Esophagus squamous epithelium (tissue), 5 donors: ENCODE data around the gene RBBP8NL. TPM values are rescaled to one million over a fixed set of nuclear protein-coding genes. Genes with fewer than 3 reads are reported as not detected.

Experiments used
- DNase-seq: peaks from one replicate; lab custom pipeline; 2025; lab: John Stamatoyannopoulos, UW
- H3K27ac ChIP-seq, 4 donors: fragments of 200-600 bp; sonication (generic); one replicate each; pipeline ENCODE4 v1.5.1; 2016 to 2019; ENCODE audit warnings: mild to moderate bottlenecking in 1 of 4
- H3K27me3 ChIP-seq, 4 donors: fragments of 200-600 bp; sonication (generic); 1 replicate in 3 of 4; 2 replicates in 1 of 4; pipeline versions ENCODE4 v1.5.1 to v1.6.0; 2017 to 2021; ENCODE audit warnings: antibody characterized with exemption in 1 of 4
- H3K36me3 ChIP-seq, 3 donors: fragments of 200-600 bp; sonication (generic); one replicate each; pipeline ENCODE4 v1.5.1; 2016 to 2019
- H3K4me1 ChIP-seq, 3 donors: fragments of 200-600 bp; sonication (generic); one replicate each; pipeline ENCODE4 v1.5.1; 2017 to 2019
- H3K4me3 ChIP-seq, 4 donors: fragments of 200-600 bp; sonication (generic); 1 replicate in 3 of 4; 2 replicates in 1 of 4; pipeline ENCODE4 v1.5.1; 2016 to 2019; ENCODE audit warnings: mild to moderate bottlenecking in 2 of 4, moderate library complexity in 1 of 4
- H3K9me3 ChIP-seq, 3 donors: fragments of 200-600 bp; sonication (generic); one replicate each; pipeline ENCODE4 v1.5.1; 2016 to 2019
- POLR2A ChIP-seq, 4 donors: fragments of 450-650 bp; IDR thresholded peaks; one replicate each; pipeline ENCODE4 v1.6.1; 2017; ENCODE audit warnings: antibody characterized with exemption in 4 of 4, mild to moderate bottlenecking in 4 of 4, moderate library complexity in 3 of 4
- WGBS, 2 donors: methylation state at CpG; one replicate each; pipeline ENCODE4 v1.1.5; 2018; 5-methylcytosine and 5-hydroxymethylcytosine counted together
- intact Hi-C: fragments of 100-400 bp; cut with DNase I; formaldehyde crosslinking; loops from one replicate; pipeline ENCODE4 v1.15.0; 2022
- total RNA-seq, 4 donors: library from RNA; depleted of rRNA; stranded (reverse); fragments of >200 nt; gene quantifications; one replicate each; pipeline ENCODE4 v1.1.0, GENCODE V29; 2016
- TF ChIP-seq, protein P1 (sequence below), 6 experiments: fragments of 450-650 bp in 4 of 6; fragments of 200-600 bp in 2 of 6; sonication (generic) in 2 of 6; IDR thresholded peaks; one replicate each; pipeline ENCODE4 v1.5.1; 2016 to 2019; ENCODE audit warnings: antibody characterized with exemption in 6 of 6, mild to moderate bottlenecking in 4 of 6, moderate library complexity in 4 of 6
- donor health status: DM: yes; HTN: yes; CAD: no.

Gene RBBP8NL
- total RNA-seq, 4 donors from 2014 or later = 1.1 to 6.2 (median 4.0) TPM

DNA sequence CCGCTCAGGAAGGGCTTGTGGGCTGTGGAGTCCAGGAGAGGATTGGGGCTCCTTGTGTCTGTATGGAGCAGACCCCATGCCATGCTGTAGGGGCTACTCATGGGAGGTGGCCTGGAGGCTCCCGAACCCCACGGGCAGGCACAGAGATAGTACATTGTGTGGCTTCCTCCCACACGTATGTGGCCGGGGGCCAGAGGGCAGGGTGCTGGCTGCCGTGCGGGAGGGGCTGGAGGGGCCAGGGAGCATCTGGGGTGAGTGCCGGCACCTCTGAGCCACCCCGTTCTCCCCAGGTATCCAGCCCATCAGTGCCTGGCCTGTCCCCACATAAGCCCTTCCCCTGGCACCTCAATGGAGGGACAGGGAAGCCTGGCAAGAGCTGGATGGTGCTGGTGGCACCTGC is 7.6 kb downstream of the RBBP8NL start:
- Histone ChIP-seq H3K27me3 (peaks cover 0 to 46% (median 0%) of the 10 kb centered on the region in 4 donors), H3K4me1 (peaks cover 0 to 12% (median 0%) of the 10 kb centered on the region in 3 donors), H3K4me3 (no peak overlapping the region), H3K27ac (no peak overlapping the region), H3K9me3 (no peaks in the 10 kb centered on the region), H3K36me3 (no peaks in the 10 kb centered on the region)
- no CpG with 5 or more reads among the region's 9 CpGs for WGBS, 2 donors
- intact Hi-C loops = no loop called here
- TF ChIP-seq, protein P1, sequence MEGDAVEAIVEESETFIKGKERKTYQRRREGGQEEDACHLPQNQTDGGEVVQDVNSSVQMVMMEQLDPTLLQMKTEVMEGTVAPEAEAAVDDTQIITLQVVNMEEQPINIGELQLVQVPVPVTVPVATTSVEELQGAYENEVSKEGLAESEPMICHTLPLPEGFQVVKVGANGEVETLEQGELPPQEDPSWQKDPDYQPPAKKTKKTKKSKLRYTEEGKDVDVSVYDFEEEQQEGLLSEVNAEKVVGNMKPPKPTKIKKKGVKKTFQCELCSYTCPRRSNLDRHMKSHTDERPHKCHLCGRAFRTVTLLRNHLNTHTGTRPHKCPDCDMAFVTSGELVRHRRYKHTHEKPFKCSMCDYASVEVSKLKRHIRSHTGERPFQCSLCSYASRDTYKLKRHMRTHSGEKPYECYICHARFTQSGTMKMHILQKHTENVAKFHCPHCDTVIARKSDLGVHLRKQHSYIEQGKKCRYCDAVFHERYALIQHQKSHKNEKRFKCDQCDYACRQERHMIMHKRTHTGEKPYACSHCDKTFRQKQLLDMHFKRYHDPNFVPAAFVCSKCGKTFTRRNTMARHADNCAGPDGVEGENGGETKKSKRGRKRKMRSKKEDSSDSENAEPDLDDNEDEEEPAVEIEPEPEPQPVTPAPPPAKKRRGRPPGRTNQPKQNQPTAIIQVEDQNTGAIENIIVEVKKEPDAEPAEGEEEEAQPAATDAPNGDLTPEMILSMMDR (IDR thresholded peaks at IDR 0.05) = no peak
- no peak for DNase-seq

DNA sequence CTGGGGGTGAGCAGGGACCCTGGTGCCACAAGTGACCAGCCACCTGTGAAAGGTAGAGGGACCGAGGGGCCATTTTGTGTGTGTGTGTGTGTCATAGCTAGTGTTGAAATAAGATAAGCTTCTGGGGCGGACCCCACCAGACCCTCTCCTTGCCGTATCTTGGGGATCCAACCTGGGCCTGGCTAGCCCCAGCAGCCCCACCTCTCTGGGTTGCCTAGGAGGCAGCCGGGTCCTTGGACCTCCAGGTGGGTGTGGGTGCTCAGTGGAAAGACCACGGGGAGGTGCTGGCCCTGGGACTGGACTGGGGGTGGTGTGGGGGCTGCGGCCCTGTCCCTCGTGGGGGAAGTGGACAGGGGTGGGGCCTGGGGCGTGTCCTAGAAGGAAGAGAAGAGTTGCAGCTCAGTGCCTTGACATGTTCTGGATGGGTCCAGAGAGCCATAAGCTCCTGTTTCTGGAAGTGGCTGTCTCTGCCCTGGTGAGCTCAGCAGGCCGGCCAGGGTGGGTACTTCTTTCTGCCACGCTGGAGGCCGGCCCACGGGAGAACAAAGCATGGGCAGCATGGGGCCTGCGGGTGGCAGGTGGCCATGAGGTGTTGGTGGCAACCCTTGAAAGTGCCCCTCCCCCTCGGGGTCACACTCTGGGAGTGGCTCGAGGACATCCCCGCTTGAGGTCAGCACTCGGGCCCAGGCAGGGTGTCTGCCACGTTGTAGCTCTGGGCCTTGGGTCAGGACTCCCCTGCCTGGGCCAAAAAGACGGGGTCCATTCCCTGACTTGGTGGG is 8.4 kb downstream of the RBBP8NL start:
- no peaks in the 10 kb centered on the region for H3K36me3 ChIP-seq
- intact Hi-C loops = no loop called here
- 83 to 87% methylated on average over 4 to 7 of the region's 19 CpGs for WGBS, 2 donors
- H3K4me1 ChIP-seq = peaks cover 0 to 3% (median 0%) of the 10 kb centered on the region in 3 donors
- peaks cover 0 to 37% (median 0%) of the 10 kb centered on the region in 4 donors for H3K27me3 ChIP-seq
- TF ChIP-seq, protein P1 (IDR thresholded peaks at IDR 0.05) = no peak
- TF ChIP-seq POLR2A (IDR thresholded peaks at IDR 0.05) = no peak
- no peaks in the 10 kb centered on the region for H3K9me3 ChIP-seq
- DNase-seq = no peak
- no peak overlapping the region for H3K27ac ChIP-seq
- H3K4me3 ChIP-seq = no peak overlapping the region

DNA sequence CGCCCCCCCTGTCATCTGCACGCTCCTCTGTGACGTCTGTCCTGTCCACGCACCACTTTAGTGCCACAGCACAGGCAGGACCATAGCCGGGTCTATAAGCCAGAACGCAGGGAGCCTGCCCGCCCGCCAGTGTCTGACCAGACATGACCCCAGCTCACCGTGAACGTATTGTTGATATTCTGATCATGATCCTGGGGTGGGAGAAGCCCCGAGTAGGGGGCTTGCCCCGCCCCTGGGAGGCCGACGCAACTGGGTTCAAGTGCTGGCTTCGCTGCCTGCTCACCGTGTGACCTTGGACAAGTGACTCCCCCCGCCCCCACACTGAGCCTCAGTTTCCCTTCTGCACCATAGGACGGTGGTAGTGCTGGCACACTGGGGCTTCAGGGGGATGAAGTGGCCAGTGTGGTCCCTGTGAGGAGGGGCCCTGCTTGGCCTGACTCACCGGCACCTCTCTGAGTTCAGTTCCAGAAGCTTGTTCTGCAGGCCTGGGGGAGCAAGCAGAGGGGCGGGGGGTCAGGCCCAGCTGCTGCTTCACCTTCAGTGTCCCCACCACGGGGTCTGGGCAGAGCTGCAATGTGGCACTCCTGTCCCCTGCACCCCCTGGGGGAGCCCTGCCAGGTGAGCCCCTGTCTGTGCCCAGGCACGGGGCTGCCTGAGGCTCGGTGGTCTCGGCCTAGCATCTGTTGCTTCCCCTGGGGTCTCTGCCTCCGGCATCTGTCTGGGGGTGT is 9.2 kb downstream of the RBBP8NL start:
- Histone ChIP-seq H3K9me3 (no peaks in the 10 kb centered on the region), H3K4me3 (no peak overlapping the region), H3K36me3 (no peaks in the 10 kb centered on the region), H3K4me1 (no peaks in the 10 kb centered on the region), H3K27me3 (peaks cover 0 to 30% (median 0%) of the 10 kb centered on the region in 4 donors), H3K27ac (no peak overlapping the region)
- intact Hi-C loops = no loop called here
- 88% methylated on average over 9 of the region's 25 CpGs; no CpG with 5 or more reads in 1 of the 2 donors for WGBS, 2 donors
- TF ChIP-seq, protein P1 (IDR thresholded peaks at IDR 0.05) = no peak
- TF ChIP-seq POLR2A (IDR thresholded peaks at IDR 0.05) = no peak
- no peak for DNase-seq

DNA sequence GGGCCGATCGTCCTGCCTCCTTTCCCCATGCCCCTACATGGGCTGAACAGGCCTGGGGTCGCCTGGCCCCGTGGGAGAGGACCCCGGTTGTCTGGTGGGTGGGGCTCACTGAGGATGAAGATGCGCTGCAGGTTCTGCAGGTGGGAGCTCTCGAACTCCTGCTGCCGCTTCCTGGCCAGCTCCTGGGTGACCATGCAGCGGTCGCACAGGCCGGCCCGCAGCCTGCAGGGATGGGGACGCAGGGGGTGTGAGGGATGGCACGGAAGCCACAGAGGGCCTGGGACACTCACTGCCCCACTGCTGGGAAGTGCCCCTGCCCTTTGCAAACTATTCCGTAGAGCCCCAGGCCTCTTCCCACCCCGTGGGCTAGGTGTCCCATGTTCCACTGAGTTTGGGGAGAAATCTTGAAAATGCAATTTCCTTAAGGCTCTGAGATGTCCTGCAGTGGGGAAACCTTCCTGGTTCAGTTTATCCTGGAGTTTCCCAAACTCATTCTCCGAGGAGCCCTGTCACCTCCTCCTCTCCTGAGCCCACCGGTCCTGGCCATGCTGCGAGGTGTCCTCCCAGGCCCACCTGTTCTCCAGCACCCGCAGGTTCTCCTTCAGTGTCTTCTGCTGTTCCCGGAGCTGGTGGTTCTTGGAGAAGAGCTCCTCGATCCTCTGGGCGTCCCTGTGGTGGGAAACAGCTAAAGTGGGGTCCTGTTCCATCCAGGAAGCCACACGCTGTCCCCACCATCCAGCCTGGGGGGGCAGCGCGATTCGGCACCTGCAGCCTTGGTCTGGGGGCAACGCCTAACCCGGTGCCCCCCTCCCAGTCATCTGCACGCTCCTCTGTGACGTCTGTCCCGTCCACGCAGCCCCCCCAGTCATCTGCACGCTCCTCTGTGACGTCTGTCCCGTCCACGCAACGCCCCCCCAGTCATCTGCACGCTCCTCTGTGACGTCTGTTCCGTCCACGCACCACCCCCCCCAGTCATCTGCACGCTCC is 10.4 kb downstream of the RBBP8NL start:
- H3K27ac ChIP-seq = no peak overlapping the region
- no peak for TF ChIP-seq POLR2A (IDR thresholded peaks at IDR 0.05)
- TF ChIP-seq, protein P1 (IDR thresholded peaks at IDR 0.05) = no peak
- no peaks in the 10 kb centered on the region for H3K4me1 ChIP-seq
- H3K4me3 ChIP-seq = no peak overlapping the region
- intact Hi-C loops = no loop called here
- peaks cover 0 to 24% (median 0%) of the 10 kb centered on the region in 4 donors for H3K27me3 ChIP-seq
- H3K36me3 ChIP-seq = no peaks in the 10 kb centered on the region
- H3K9me3 ChIP-seq = no peaks in the 10 kb centered on the region
- 81 to 88% methylated on average over 26 to 31 of the region's 43 CpGs for WGBS, 2 donors
- DNase-seq = no peak
